ENCODE data around the gene ROPN1L. TPM values are rescaled to one million over a fixed set of nuclear protein-coding genes. Genes with fewer than 3 reads are reported as not detected.

Gene ROPN1L
- total and polyA plus RNA-seq, 2 donors from 2014 or later, result 1.4 to 1.7 TPM

DNA sequence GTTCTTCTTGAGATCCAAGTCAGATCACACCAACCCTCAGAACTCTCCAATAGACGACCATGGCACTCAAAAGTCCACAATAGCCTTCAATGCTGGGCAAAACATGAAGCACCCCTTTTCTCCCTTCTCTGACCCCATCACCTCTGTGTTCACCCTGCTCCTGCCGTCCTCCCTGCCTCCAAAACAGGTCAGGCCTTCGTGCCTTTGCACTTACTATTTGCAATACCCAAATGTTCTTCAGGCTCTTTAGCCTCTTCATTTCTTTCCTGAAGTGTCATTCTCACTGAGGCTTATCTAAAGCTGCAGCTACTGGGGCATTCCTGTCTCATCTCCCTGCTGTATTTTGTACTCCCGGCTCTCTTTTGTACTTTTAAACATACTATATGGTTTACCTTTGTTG, 2.0 kb upstream of the ROPN1L start:
- Histone ChIP-seq H3K36me3 (ENCODE audit: control insufficient read depth in 2 of 3, insufficient read depth in 3 of 3, low read length in 3 of 3) (peaks cover 0 to 4% (median 2%) of the 10 kb centered on the region in 3 donors), H3K4me1 (ENCODE audit: control insufficient read depth in 2 of 3, insufficient read depth in 2 of 3, low read depth in 1 of 3, low read length in 3 of 3) (peaks cover 0 to 7% (median 5%) of the 10 kb centered on the region in 3 donors), H3K9ac (ENCODE audit: low read length in 3 of 3) (no peak overlapping the region), H3K27ac (ENCODE audit: low read depth in 2 of 2, low read length in 2 of 2) (no peak overlapping the region), H3K27me3 (ENCODE audit: control insufficient read depth, insufficient read depth, low read length) (no peaks in the 10 kb centered on the region), H3K4me3 (ENCODE audit: low read length in 3 of 3) (no peak overlapping the region), H3K9me3 (ENCODE audit: control insufficient read depth in 2 of 3, insufficient read depth in 1 of 3, low read length in 3 of 3) (no peaks in the 10 kb centered on the region)
- no peak for TF ChIP-seq CTCF (IDR thresholded peaks at IDR 0.05; ENCODE audit: borderline replicate concordance, extremely low read depth, insufficient read depth)
- FAIRE-seq (no peak), DNase-seq (no peak)
- intact Hi-C loops (cut with DNase I), result no loop called here

GRCh38 chr5:10440367-10440990, 1.2 kb upstream of the ROPN1L start:
- Histone ChIP-seq H3K27ac (ENCODE audit: low read depth in 2 of 2, low read length in 2 of 2) (no peak overlapping the region), H3K4me3 (ENCODE audit: low read length in 3 of 3) (peak overlapping the region in 1 of 3 donors; percentile 88), H3K9me3 (ENCODE audit: control insufficient read depth in 2 of 3, insufficient read depth in 1 of 3, low read length in 3 of 3) (no peaks in the 10 kb centered on the region), H3K4me1 (ENCODE audit: control insufficient read depth in 2 of 3, insufficient read depth in 2 of 3, low read depth in 1 of 3, low read length in 3 of 3) (peaks cover 0 to 7% (median 5%) of the 10 kb centered on the region in 3 donors), H3K36me3 (ENCODE audit: control insufficient read depth in 2 of 3, insufficient read depth in 3 of 3, low read length in 3 of 3) (peaks cover 0 to 4% (median 2%) of the 10 kb centered on the region in 3 donors), H3K9ac (ENCODE audit: low read length in 3 of 3) (peak overlapping the region in 1 of 3 donors; percentile 84), H3K27me3 (ENCODE audit: control insufficient read depth, insufficient read depth, low read length) (no peaks in the 10 kb centered on the region)
- no peak for FAIRE-seq
- DNase-seq, result no peak
- no peak for TF ChIP-seq CTCF (IDR thresholded peaks at IDR 0.05; ENCODE audit: borderline replicate concordance, extremely low read depth, insufficient read depth)
- intact Hi-C loops (cut with DNase I), result no loop called here

- TF ChIP-seq CTCF (IDR thresholded peaks at IDR 0.05; ENCODE audit: borderline replicate concordance, extremely low read depth, insufficient read depth), result no peak
- intact Hi-C loops (cut with DNase I), result no loop called here
- H3K27ac ChIP-seq (ENCODE audit: low read depth in 2 of 2, low read length in 2 of 2), result no peak overlapping the region
- FAIRE-seq, result no peak
- H3K4me1 ChIP-seq (ENCODE audit: control insufficient read depth in 2 of 3, insufficient read depth in 2 of 3, low read depth in 1 of 3, low read length in 3 of 3), result peaks cover 0 to 7% (median 5%) of the 10 kb centered on the region in 3 donors
- no peaks in the 10 kb centered on the region for H3K9me3 ChIP-seq (ENCODE audit: control insufficient read depth in 2 of 3, insufficient read depth in 1 of 3, low read length in 3 of 3)
- H3K36me3 ChIP-seq (ENCODE audit: control insufficient read depth in 2 of 3, insufficient read depth in 3 of 3, low read length in 3 of 3), result peaks cover 0 to 4% (median 2%) of the 10 kb centered on the region in 3 donors
- peak overlapping the region in 2 of 3 donors; percentile 3 to 33 for H3K9ac ChIP-seq (ENCODE audit: low read length in 3 of 3)
- DNase-seq, result no peak
- H3K27me3 ChIP-seq (ENCODE audit: control insufficient read depth, insufficient read depth, low read length), result no peaks in the 10 kb centered on the region
- peak overlapping the region; percentile 63 to 88 (median 87) for H3K4me3 ChIP-seq (ENCODE audit: low read length in 3 of 3)
These were observed 335 bp downstream of the ROPN1L start for GRCh38 chr5:10441992-10442435.
